GM23248 (cell line): Measurements from ENCODE around the gene THAP2.

Experiments
- EZH2 ChIP-seq: fragments of 200-600 bp; sonication (generic); IDR thresholded peaks from 2 replicates; pipeline ENCODE4 v1.6.1; 2018; ENCODE audit warnings: antibody characterized with exemption, mild to moderate bottlenecking; ENCODE audit not compliant: insufficient read depth, poor library complexity, severe bottlenecking
- EZH2phosphoT487 ChIP-seq: fragments of 200-600 bp; sonication (generic); IDR thresholded peaks from 2 replicates; pipeline ENCODE4 v1.6.1; 2018; ENCODE audit warnings: antibody characterized with exemption, moderate library complexity, mild to moderate bottlenecking, low read depth; ENCODE audit not compliant: insufficient read depth

DNA sequence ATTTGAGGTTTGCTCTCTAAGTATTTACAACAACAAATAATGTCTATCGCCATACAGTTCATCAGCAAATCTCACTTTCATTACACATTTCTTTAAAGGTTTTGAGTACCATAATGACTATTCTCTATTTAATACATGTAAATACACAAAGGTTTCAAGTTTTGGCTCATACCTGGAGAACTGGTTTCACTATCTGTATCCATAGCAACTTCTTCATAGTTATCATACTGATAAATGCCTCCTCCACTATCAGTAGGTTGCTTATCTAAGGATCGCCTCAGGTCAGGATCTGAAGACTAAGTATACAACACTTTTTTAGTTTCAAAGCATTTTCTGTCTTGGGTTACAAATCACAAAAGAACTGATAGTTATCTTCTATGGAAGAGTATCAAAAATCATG lies 21.8 kb upstream of the THAP2 start:
- TF ChIP-seq EZH2phosphoT487: no peak
- no peak for TF ChIP-seq EZH2
